DOHH2 (cell line): ENCODE data around the gene NOL9.
A peak's percentile ranks its signal among the peaks of the same experiment; 100 is the strongest.

Experiments used
- H3F3A ChIP-seq: fragments of 200-600 bp; sonication (generic), shearing (Covaris generic); 2 replicates; pipeline ENCODE4 v1.6.0; 2016; ENCODE audit warnings: antibody characterized with exemption, mild to moderate bottlenecking; ENCODE audit not compliant: control insufficient read depth, insufficient read depth
- H3K27ac ChIP-seq: fragments of 200-600 bp; sonication (generic); 2 replicates; pipeline ENCODE4 v1.5.1; 2014; ENCODE audit warnings: low read depth, mild to moderate bottlenecking, low read length, moderate library complexity
- H3K27me3 ChIP-seq: fragments of 200-600 bp; sonication (generic); 2 replicates; pipeline ENCODE4 v1.6.1; 2014; ENCODE audit warnings: mild to moderate bottlenecking, low read length, mixed read lengths; ENCODE audit not compliant: control insufficient read depth
- H3K36me3 ChIP-seq: fragments of 200-600 bp; sonication (generic); 2 replicates; pipeline ENCODE4 v1.6.1; 2014; ENCODE audit warnings: mild to moderate bottlenecking, low read length, moderate library complexity, mixed read lengths; ENCODE audit not compliant: control insufficient read depth
- H3K4me1 ChIP-seq: fragments of 200-600 bp; sonication (generic); 2 replicates; pipeline ENCODE4 v1.6.1; 2014; ENCODE audit warnings: mild to moderate bottlenecking, low read length, mixed read lengths; ENCODE audit not compliant: control insufficient read depth
- H3K4me2 ChIP-seq: fragments of 200-600 bp; sonication (generic); 2 replicates; pipeline ENCODE4 v1.6.0; 2014; ENCODE audit warnings: mild to moderate bottlenecking, low read length, moderate library complexity
- H3K4me3 ChIP-seq: fragments of 200-600 bp; sonication (generic); 2 replicates; pipeline ENCODE4 v1.5.1; 2014; ENCODE audit warnings: mild to moderate bottlenecking, low read length, mixed read lengths
- H3K79me2 ChIP-seq: fragments of 200-600 bp; sonication (generic); 2 replicates; pipeline ENCODE4 v1.6.1; 2014; ENCODE audit warnings: mild to moderate bottlenecking, low read length, mixed read lengths; ENCODE audit not compliant: control insufficient read depth
- H3K9me2 ChIP-seq: fragments of 200-600 bp; sonication (generic); replicated peaks from 2 replicates; pipeline ENCODE4 v1.6.1; 2014; ENCODE audit warnings: mild to moderate bottlenecking, low read length, mixed read lengths; ENCODE audit not compliant: control insufficient read depth
- H3K9me3 ChIP-seq: fragments of 200-600 bp; sonication (generic); 2 replicates; pipeline ENCODE4 v1.6.1; 2014; ENCODE audit warnings: antibody characterized with exemption, low read length, mixed read lengths; ENCODE audit not compliant: control insufficient read depth, insufficient read depth
- H4K20me1 ChIP-seq: fragments of 200-600 bp; sonication (generic); 2 replicates; pipeline ENCODE4 v1.6.0; 2014; ENCODE audit warnings: low read depth, mild to moderate bottlenecking, antibody characterized with exemption, low read length, moderate library complexity; ENCODE audit not compliant: control insufficient read depth, insufficient read depth
- CTCF ChIP-seq: fragments of 200-600 bp; sonication (generic); IDR thresholded peaks from one replicate; pipeline ENCODE4 v1.5.1; 2014; ENCODE audit warnings: antibody characterized with exemption, mild to moderate bottlenecking, low read depth, low read length; ENCODE audit not compliant: poor library complexity, severe bottlenecking
- EZH2phosphoT487 ChIP-seq: fragments of 200-600 bp; sonication (generic); IDR thresholded peaks from 2 replicates; pipeline ENCODE4 v1.6.1; 2017; ENCODE audit warnings: borderline replicate concordance, mild to moderate bottlenecking, antibody characterized with exemption, low read length, moderate library complexity, mixed read lengths

Gene NOL9

DNA sequence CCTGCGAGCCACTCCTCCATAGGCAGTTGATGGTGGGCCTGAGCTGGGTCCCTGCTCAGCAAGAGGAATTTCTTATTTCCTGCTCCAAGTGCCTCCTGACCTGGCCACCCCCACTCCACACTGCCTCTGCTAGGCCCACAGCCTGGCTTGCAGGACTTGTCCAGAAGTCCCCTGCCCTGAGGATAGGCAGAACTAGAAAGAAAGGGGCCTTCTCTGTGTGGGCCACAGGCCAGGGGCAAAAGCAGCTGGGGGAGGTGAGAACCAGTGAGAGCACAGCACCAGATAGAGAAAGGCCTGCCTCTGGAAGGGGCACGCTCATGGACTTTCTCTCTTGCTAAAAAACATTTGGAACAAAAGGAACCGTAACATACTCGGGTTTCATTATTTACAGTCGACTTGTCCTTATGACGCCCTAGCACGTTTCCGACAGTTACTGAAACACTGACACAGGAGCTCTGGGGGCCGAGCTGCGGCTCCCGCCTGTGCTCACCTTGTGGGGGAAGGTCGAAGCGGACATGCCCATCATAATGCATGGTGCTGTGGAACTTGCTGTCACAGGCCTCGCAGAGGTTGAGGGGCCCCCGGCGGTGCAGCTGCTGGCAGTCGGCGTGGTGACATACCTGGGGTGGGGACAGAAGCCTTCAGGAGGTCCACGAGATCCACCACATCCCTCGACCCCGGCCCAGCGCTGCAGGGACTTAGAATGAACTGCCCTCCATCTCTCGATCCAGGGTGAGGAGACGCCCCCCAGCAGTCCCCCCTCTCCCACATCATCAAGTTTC, 77.1 kb downstream of the NOL9 start:
- Histone ChIP-seq H3K9me3 (no peaks in the 10 kb centered on the region), H3F3A (no peaks in the 10 kb centered on the region), H3K4me3 (no peak overlapping the region), H3K27ac (no peak overlapping the region), H3K36me3 (no peaks in the 10 kb centered on the region), H3K4me2 (no peak overlapping the region), H4K20me1 (no peaks in the 10 kb centered on the region), H3K27me3 (no peaks in the 10 kb centered on the region), H3K79me2 (no peaks in the 10 kb centered on the region), H3K9me2 (no peaks in the 10 kb centered on the region), H3K4me1 (no peaks in the 10 kb centered on the region)
- TF ChIP-seq CTCF (no peak), EZH2phosphoT487 (no peak)

GRCh38 chr1:6476483-6476882, 77.8 kb downstream of the NOL9 start:
- TF ChIP-seq CTCF (no peak), EZH2phosphoT487 (no peak)
- no peaks in the 10 kb centered on the region for H3K9me2 ChIP-seq
- H3K36me3 ChIP-seq: no peaks in the 10 kb centered on the region
- no peak overlapping the region for H3K4me2 ChIP-seq
- no peak overlapping the region for H3K27ac ChIP-seq
- no peaks in the 10 kb centered on the region for H4K20me1 ChIP-seq
- H3K79me2 ChIP-seq: no peaks in the 10 kb centered on the region
- no peaks in the 10 kb centered on the region for H3F3A ChIP-seq
- no peak overlapping the region for H3K4me3 ChIP-seq
- H3K4me1 ChIP-seq: no peaks in the 10 kb centered on the region
- no peaks in the 10 kb centered on the region for H3K27me3 ChIP-seq
- no peaks in the 10 kb centered on the region for H3K9me3 ChIP-seq

DNA sequence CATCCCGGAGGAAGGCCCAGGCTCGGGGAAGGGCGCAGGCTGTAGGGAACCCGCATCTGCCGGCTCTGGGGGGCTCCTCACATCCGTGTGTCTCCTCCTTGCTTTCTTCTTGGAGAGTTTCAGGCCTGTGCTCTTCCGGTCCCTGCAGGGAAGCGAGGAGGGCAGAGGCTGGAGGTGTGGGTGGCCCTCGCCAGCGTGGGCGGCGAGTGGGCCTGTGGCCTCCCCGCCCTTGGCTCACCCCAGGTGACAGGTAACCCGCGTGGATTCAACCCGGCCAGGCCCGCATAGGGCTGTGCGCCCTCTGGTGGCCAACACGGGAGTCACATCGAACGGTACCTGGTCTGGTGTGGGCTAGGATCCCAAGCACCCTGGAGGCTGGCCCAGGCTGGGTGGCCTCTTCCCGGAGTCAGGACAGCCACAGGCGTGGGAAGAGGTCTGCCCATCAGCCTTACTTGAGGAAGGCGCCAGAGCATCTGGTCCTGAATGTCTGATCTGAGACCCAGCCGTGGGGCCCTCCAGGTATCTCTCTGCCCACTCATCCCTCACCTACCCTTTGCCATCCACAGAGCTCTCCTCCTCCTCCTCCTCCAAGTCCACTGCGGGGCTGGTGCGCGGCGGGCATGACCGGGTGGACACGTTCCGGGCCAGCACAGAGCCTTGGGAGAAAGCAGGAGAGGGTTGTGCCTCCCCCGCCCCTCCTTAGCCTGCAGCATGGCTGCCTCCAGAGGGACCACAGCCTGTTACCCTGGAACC, 78.8 kb downstream of the NOL9 start:
- no peak overlapping the region for H3K4me2 ChIP-seq

More for the DNA sequence above, 78.8 kb downstream of the NOL9 start:
- Histone ChIP-seq H3K27me3 (no peaks in the 10 kb centered on the region), H3K4me1 (no peaks in the 10 kb centered on the region), H3K4me3 (no peak overlapping the region), H3K36me3 (no peaks in the 10 kb centered on the region), H3K9me3 (no peaks in the 10 kb centered on the region), H3F3A (no peaks in the 10 kb centered on the region), H3K79me2 (no peaks in the 10 kb centered on the region), H3K27ac (no peak overlapping the region), H3K9me2 (no peaks in the 10 kb centered on the region), H4K20me1 (no peaks in the 10 kb centered on the region)
- TF ChIP-seq EZH2phosphoT487: no peak
- TF ChIP-seq CTCF: peak; percentile 95
